GM21528 (cell line): Measurements from ENCODE around the gene STPG1.
"Not testable (repeated sequence)": the region's sequence is repeated elsewhere in the genome, so short reads cannot be mapped to it uniquely, and the experiment has no call there.

ENCODE experiments used
- ATAC-seq: cut with Tn5 transposase; IDR thresholded peaks from one replicate; pipeline ENCODE4 v1.9.1; 2021; ENCODE audit warnings: mild to moderate bottlenecking, moderate library complexity; ENCODE audit not compliant: unreplicated experiment, low FRiP score

The STPG1 gene, protein sequence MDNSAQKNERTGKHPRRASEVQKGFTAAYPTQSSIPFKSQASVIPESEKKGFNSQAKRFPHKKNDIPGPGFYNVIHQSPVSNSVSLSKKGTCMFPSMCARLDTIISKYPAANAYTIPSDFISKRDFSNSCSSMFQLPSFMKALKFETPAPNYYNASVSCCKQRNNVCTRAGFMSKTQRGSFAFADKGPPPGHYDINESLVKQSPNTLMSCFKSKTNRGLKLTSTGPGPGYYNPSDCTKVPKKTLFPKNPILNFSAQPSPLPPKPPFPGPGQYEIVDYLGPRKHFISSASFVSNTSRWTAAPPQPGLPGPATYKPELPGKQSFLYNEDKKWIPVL

DNA sequence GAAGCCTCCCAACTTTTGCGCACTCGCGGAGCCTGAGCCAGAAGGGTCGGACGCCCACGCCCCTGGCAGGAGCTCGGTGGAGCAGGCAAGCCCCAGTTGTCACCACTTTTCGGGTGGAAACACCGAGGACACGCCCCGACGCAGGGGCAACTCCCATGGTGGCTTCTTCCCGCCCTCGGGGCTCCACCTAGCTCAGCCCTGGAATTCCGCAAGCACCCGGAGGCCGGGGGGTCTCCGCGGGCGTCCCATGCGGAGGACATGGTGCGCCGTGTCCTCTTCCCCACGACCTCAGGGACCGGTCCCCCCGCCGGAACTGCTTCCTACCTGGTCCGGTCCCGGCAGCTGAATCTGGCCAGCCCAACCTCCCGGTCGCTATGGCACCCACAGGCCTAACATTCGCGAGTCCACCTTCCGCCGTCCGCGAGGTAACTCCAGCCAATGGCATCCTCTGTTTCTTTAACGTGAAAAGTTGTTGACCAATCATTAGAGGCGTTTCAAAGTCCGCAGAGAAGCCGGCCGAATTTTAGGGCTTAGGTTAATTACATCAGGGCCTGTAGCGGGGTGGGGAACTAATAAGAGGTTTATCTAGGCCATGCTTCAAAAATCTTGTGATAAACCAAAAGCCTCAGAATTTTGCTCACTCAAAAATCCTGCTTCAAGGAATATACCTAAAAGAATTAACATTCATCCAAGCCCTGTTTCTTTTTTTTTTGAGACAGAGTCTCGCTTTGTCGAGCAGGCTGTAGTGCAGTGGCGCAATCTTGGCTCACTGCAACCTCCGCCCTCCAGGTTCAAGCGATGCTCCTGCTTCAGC is at the start of gene STPG1:
TSS of gene STPG1 (minus strand) at position 433 of the 814 bp plus-strand sequence. CDS start 12,394 bp downstream, outside the sequence.
- ATAC-seq, result no peak

DNA sequence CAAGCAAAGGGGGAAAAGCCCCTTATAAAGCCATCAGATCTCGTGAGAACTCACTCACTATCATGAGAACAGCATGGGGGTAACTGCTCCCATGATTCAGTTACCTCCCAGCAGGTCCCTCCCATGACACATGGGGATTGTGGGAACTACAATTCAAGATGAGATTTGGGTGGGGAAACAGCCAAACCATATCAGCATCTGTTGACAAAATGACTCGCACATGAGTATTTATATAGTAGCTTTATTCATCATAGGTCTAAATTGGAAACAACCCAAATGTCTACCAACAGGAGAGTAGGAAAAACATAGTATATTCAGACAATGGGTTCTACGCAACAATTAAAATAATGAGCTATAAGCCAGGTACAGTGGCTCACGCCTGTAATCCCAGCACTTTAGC is 48.5 kb upstream of the STPG1 start:
- not testable (repeated sequence) for ATAC-seq

DNA sequence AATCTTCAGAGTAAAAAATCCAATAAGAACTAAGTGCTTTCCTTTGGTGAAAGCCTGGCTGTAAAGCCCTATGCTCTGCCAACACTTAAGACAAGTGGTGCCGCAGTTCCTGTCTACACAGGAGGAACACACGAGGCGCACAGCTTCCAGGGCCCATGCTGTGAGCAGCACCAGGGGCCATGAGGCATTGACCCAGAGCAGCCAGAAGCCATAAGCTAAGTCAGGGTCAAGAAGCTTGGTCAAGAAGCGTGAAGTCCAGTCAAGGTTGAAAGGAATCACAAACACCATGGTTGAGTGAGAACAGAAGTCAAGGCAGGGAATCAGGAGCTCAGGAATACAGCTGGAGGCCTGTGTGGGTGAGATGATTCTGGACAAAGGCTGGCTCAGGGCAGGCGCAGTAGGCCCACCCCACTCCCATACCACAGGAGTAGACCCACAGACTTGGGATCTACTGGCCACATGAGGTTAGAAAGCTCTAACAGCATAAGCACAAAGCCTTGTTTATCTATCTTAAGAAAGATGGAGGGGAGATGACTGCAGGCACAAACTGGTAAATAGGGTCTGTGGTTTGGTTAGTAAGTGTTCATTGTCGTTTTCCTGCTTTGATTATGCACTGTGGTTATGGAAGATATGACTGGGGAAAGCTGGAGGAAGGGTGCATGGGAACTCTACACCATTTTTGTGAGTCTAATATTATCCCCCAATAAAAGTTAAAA is 46.1 kb upstream of the STPG1 start:
- no peak for ATAC-seq

DNA sequence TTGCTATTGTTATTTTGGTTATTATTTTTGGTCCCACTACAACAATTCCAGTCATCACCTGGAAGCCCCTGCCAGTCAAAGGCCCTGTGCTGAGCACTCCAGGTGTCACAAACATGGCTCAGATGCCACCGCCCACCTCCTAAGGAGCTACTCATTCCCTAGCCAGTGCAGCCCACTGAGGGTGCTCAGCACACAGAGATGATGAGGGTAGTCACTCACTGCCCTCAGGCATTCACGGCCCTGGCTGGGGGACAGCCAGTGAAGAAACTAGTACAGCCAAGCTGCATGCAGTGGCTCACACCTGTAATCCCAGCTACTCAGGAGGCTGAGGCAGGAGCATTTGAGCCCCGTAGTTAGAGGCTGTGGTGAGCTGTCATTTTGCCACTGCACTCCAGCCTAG is 44.3 kb upstream of the STPG1 start:
- no peak for ATAC-seq

DNA sequence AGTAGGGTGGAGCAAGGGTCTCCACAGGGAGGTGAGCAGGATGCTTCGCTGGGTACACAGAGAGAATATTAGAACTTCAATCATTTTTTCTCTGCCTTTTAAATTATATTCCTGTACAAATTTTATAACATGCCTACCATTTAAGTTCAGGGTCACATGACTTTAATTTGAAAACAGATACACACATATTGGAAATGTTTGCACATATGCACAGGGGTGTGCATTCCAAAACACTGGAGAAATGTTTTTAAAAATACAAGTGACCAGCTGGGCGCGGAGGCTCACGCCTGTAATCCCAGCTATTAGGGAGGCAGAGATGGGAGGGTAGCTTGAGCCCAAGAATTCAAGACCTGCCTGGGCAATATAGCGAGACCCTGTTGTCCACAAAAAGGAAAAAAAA is 41.7 kb upstream of the STPG1 start:
- ATAC-seq, result no peak

DNA sequence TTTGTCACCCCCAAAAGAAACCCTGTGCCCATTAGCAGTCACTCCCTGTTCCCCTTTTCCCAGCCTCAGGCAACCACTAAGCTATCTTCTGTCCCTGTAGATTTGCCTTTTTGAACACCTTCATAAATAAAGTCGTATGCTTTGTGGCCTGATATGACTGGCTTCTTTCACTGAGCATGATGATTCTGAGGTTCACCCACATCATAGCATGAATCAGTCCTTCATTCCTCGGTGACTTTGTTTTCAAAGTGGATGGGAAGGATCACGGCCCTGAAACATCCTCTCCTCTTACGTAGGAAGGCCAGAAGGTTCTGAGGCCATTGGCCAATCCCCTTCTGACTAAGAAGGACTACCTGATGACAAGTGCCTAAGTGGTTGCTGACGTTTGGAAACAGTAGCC is 41.1 kb upstream of the STPG1 start:
- ATAC-seq, result no peak

DNA sequence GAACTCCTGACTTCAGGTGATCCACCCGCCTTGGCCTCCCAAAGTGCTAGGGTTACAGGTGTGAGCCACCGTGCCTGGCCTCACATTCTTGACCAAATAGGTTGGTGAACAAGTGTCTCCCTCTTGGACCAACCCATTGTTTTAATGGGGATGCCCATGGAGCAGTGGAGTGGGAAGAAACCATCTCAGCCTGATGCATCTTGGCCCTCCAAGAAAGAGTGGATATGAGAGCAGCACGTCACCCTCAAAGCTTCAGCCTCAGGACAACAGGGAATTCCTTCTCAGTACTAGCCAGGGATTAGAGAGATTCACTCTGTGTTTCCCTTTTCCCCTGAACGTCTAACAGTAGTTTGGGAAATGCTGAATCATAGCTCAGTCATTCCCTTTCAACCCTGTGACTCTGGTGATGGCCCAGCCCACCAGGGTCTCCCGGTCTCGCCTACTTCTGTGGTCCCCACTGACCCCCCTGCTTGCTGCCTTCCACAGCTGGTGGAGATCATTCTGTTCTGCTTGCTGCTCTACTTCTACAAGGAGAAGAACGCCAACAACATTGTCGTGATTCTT is 39.4 kb upstream of the STPG1 start:
- no peak for ATAC-seq

DNA sequence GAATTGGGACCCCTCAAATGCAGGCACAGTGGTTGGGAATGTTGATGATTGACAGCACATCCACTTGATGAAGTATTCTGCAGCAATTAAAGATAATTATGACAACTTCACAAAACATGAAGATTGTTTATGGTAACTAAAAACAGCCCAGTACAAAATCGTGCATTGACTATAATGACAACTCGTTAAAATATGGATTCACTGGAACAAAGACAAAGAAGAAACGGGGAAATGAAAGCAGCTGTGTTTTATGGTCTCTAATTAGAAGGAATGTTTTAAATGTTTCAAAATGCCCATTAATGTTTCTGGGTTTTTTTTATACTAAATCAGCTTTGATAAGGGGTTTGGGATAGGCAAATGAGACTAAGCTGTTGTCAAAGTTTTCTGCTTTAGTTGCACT is 38.2 kb upstream of the STPG1 start:
- ATAC-seq, result no peak

DNA sequence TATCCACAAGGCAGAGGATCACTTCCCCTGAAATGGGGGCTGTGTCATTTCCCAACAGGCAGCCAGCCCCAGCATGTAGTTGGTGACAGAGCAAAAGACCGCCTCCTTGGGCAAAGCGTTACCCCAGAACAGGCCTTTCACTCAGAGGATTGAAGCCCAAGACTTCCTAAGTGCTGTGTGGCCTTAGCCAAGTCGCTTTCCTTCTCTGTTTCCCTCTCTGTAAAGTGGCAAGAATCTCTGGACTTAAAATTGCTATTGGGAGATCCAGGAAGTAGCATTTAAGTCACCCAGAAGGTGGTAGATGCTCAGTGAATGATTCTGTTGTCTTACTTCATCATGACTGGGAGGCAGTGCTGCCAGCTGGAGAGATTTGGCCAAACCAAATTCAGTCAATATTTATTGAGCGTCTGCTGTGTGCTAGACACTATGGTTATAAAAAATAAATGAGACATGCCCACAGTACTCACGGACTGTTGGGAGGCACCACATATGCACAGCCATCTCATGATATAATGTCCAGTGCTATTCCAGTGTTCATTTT is 37.3 kb upstream of the STPG1 start:
- ATAC-seq, result no peak

DNA sequence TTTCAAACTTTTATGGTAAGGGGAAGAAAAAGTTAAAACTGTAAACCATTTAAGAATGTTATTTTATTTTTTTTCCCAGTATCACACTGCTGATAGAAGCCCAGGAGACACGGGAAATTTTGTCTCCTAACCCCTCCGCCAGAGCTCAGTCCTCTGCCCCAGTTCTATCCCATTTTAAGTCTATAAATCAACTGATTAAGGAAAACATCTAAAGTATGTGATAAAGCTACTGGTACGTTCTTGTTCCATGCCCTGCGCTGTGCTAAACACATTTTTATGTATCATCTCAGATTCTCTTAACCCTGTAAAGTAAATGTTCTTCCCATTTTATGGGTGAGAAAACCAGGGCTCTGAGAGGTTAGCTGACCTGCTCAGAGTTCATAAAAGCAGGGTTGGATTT is 36.7 kb upstream of the STPG1 start:
- ATAC-seq, result no peak

DNA sequence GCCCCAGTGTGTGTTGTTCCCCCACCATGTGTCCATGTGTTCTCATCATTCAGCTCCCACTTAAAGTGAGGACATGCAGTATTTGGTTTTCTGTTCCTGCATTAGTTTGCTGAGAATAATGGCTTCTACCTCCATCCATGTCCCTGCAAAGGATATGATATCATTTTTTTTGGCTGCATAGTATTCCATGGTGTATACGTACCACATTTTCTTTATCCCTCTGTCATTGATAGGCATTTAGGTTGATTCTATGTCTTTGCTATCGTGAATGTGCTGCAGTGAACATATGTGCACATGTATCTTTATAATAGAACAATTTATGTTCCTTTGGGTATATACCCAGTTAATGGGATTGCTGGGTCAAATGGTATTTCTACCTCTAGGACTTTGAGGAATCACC is 32.9 kb upstream of the STPG1 start:
- not testable (repeated sequence) for ATAC-seq

DNA sequence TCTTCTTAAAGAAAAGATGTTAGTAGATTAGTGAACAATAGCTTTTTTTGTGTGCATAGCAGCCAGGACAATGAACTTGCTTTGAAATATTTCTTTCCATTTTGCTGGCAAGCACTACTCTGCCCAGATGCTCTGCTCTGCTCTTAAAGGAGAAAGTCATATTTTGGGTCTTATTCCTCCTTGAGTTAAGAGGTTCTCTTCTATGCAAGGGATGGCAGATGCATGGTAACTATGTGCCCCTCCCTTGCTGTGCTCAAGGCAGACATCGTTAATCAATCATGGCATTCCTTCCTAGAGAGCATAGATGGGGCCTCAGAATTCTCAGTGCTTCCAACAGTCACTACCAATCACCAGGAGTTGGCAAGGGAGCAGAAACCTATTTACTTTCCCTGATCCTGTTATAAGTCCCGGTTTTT is 29.7 kb upstream of the STPG1 start:
- ATAC-seq, result no peak

DNA sequence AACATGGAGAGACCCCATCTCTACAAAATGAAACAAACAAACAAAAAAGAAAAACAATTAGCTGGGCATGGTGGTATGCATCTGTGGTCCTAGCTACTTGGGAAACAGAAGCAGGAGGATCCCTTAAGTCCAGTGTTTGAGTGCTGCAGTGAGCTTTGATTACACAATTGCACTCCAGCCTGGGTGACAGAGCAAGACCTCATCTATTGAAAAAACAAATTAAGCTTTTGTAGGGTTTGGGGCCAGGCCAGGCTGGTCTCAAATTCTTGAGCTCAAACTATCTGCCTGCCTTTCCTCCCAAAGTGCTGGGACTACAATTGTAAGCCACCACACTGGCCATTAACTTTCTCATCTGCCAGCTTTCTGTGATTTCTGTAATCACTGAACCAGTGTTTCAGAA is 29.2 kb upstream of the STPG1 start:
- no peak for ATAC-seq

DNA sequence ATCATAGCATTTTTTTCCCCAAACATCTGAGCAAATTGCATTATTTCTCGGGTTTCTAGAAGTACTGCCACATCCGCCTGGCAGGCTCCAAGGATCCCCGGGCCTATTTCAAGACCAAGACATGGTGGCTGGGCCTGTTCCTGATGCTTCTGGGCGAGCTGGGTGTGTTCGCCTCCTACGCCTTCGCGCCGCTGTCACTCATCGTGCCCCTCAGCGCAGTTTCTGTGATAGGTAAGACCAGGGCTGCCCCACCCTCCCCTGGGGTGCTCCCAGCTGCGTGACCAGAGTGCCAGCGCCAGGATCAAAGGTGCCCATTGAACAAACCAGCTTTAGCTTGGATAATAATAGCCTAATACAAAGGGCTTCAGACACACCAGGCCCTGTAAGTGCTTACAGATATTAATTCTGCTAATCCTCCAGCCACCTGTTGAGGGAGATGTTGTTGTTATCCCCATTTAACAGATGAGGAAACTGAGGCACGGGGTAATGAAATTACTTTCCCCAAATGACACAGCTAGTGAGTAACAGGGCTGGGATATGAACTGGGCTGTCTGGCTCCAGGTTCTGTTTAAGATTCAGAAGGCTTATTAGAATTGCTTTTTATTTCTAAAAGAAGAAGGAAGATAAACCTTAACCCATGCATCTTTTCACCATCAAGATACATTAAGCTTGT is 28.6 kb upstream of the STPG1 start:
- ATAC-seq, result no peak

DNA sequence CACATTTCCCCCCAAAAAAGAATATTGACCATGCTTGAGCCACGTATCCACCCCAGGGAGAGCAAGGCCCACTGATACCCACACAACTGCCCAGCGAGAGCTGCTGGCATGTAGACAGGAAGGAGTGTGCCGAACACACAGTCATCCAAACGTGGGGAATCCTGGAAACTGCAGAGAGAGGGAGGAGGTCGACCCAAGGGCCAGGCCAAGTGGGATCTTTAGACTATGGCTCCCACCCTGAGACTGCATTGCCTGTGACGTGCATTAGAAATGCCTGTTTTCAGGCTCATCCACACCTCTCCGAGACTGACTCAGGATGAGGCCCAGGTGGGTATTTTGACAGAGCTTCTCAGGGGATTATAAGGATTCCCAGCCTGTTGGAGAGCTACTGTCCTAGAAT is 27.9 kb upstream of the STPG1 start:
- no peak for ATAC-seq

DNA sequence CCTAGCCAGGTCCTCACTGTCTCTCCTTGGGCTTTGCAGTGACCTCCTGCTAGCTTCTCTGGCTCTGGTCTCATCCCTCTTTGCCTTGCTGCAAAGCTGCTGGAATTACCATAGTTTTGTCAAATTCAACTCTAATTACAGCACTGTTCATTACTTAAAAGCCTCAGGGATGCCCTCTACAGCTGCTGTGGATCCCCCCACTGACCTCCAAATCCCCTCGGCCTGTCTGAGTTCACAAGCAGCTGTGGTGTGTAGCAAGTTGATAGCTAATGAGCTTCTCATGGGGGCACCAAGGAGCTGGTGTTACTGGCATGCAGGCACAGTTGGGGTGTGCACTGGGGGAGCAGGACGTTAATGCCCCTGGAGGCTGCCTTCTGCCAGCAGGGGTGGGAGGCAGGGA is 26.9 kb upstream of the STPG1 start:
- ATAC-seq, result no peak

DNA sequence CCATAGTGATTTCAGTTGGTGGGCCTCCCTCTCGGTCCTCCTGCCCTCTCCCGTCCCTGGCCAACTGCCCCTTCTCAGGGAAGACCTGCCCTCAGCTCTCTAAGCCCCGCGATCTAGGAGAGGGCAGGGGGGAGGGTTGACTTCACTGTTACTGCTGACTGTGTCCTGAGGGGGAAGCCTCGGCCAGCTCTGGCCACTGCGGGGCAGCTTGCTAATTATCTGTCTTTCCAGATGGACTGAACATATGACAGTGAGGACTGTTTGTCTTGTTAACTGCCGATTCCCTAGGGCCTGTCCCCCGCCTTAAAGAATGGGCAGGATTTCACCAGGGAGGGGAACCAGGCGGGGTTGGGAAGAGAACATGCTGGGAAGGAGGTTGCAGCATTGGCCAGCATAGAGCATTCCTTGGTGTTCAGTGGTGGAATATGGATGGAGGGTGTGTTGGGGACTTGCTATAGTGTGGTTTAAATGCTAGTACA is 24.9 kb upstream of the STPG1 start:
- ATAC-seq, result no peak

DNA sequence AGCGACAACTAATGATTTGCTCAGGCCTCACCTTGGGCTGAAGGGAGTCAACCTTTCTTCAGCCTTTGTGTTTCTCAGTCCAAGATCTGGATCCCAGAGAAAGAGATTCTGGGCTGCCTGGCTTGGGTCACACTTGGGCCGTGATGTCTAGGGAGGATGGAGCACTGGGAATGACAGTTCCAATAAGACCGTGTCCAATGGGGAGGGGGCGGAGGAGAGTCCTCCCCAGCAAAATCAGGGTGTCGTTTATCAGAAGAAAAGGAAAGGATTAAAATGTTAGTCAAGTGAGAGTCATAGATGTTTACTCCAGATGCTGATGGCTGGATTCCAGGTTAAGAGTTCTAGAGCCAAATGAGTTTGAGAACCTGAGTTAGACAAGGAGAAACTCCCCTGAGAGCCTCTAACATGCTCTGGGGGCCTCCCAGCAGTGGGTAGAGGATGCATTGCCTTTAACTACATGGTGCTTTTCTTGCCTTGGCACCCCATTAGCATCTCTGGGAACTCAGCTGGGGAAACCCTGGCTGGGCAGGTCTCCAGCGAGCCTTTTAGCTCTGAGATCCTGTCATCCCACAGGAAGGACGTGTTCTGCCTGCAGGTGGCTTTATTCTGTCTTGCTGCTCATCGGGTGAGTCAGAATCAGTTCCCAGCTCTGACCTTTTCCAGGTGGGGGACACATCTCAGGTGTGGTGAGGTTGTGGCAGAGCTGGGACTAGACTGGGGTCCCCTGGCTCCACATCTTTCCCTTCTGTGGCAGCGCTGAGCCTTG is 24.2 kb upstream of the STPG1 start:
- no peak for ATAC-seq

DNA sequence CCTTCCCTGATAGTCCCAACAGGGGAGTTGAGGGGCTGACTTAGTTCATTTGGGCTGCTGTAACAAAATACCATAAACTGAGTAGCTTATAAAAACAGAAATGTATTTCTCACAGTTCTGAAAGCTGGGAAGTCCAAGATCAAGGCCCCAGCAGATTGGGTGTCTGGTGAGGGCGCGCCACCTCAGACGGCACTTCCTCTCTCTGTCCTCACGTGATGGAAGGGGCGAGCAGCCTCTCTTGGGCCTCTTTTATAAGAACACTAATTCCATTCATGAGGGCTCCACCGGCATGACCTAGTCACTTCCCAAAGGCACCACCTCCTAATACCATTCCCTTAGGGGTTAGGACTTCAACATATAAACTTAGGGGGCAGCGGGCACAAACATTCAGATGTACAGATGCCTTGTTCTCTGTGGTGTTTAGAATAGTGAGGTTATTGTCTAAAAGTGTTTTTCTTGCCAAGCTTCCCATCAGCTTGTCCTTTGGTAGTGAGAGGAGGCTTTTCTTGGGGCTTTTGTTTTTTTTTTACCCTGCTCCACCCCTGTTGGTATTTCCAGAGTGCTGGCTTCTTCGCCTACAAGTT is 22.3 kb upstream of the STPG1 start:
- no peak for ATAC-seq
